GM18498 (cell line): ENCODE measurements around the gene MLLT10.

Experiments
- ATAC-seq: cut with Tn5 transposase; IDR thresholded peaks from one replicate; pipeline ENCODE4 v1.9.1; 2021; ENCODE audit warnings: mild to moderate bottlenecking, moderate library complexity; ENCODE audit not compliant: unreplicated experiment

MLLT10 gene

GRCh38 chr10:21758696-21759095, 224.7 kb downstream of the MLLT10 start:
- no peak for ATAC-seq

GRCh38 chr10:21759232-21759631, 225.2 kb downstream of the MLLT10 start:
- no peak for ATAC-seq

GRCh38 chr10:21760332-21760731, 226.3 kb downstream of the MLLT10 start:
- ATAC-seq = no peak

- ATAC-seq = no peak
These were observed 230.6 kb downstream of the MLLT10 start for GRCh38 chr10:21764466-21765189.

GRCh38 chr10:21769041-21769440, 235.0 kb downstream of the MLLT10 start:
- ATAC-seq = no peak

GRCh38 chr10:21771219-21771618, 237.2 kb downstream of the MLLT10 start:
- no peak for ATAC-seq

- ATAC-seq = no peak
These were observed 242.9 kb downstream of the MLLT10 start for GRCh38 chr10:21776883-21777282.

- ATAC-seq = no peak
These were observed 257.2 kb downstream of the MLLT10 start for GRCh38 chr10:21791276-21791675.
